ENCODE measurements around the gene CHN1.

CHN1 gene

DNA sequence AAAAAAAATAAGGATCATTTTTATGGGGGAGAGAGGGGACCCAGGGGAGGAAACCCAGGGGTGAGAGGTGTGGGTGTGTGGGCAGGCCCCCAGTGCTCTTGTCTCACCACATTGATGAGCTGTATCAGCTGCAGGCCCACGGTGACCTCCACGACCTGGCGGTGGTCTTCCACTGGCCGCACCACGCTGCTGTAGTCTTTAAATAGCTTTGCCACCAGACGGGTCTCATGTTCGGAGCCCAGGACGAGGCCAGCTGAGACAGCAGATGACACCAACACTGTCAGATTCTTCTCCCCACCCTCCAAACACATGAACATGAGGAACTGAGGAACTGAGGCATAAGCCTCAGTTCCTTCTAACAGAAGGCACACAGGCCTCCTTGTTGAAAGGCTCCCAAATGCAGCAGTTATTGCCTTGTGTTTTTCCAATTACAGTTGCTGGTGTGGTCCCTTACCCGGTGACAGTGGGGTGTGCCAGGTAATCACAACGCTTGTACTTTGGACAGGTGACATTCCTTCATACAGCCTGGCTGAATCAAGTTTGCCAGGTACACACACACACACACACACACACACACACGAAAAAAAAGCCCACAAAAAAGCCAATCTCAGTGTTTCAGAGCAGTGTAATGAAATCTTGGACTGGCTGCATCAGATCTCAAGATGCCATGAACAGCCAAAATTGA, 245.7 kb downstream of the CHN1 start:
- DNase-seq (ENCODE audit: low read depth): no peak
- no peak overlapping the region for H3K4me3 ChIP-seq (ENCODE audit: control insufficient read depth, low read depth, low read length)
- TF ChIP-seq, protein P1, sequence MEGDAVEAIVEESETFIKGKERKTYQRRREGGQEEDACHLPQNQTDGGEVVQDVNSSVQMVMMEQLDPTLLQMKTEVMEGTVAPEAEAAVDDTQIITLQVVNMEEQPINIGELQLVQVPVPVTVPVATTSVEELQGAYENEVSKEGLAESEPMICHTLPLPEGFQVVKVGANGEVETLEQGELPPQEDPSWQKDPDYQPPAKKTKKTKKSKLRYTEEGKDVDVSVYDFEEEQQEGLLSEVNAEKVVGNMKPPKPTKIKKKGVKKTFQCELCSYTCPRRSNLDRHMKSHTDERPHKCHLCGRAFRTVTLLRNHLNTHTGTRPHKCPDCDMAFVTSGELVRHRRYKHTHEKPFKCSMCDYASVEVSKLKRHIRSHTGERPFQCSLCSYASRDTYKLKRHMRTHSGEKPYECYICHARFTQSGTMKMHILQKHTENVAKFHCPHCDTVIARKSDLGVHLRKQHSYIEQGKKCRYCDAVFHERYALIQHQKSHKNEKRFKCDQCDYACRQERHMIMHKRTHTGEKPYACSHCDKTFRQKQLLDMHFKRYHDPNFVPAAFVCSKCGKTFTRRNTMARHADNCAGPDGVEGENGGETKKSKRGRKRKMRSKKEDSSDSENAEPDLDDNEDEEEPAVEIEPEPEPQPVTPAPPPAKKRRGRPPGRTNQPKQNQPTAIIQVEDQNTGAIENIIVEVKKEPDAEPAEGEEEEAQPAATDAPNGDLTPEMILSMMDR (IDR thresholded peaks at IDR 0.05; ENCODE audit: control insufficient read depth, insufficient read depth, low read depth, low read length, missing control alignments): no peak

DNA sequence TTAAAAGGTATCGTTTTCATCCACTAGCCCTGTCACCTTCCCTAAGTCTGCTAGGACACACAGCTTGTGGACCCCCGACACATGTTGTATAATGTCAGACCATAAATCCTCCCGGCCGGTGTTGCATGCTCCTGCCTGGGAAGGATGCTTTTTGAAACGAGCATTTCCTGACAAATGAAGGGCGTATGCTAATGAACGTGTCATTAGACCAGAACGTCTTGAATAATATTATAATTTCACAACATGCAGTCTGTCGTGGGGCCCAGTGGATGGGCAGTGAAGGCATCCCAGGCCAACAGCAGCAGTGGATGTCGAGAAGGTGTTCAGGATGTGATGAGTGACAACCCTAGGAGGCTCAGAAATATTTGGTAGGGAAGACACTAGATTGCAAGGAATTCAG, 248.4 kb downstream of the CHN1 start:
- H3K4me3 ChIP-seq (ENCODE audit: control insufficient read depth, low read depth, low read length): no peak overlapping the region
- DNase-seq (ENCODE audit: low read depth): no peak
- TF ChIP-seq, protein P1 (IDR thresholded peaks at IDR 0.05; ENCODE audit: control insufficient read depth, insufficient read depth, low read depth, low read length, missing control alignments): no peak

DNA sequence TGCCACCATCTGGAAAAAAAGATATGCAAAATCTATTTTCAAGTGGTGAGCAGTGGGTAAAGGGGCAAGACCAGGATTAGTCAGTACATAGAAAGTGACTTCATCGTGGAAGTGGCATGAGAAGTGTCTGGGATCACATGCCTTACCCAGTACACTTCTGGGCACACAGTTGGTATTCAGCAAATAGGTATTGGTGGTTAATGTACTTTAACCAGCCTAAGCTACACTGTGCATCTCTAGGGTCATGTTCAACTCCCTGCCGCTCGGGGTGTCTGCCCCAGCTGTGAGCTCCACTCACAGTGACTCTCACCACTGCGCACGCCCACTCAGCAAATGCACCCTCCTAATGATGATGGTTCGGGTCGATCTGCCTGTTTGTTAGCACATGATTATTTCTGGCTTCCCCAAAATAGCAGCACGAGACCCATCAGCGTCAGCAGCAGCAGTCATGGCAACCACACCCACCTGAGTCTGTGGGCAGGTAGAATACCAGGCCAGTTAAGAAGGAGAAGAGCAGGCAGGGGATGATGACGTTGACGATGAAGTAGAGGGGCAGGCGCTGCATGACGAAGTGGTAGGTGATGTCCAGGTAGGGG, 252.0 kb downstream of the CHN1 start:
- no peak for DNase-seq (ENCODE audit: low read depth)
- H3K4me3 ChIP-seq (ENCODE audit: control insufficient read depth, low read depth, low read length): no peak overlapping the region
- TF ChIP-seq, protein P1 (IDR thresholded peaks at IDR 0.05; ENCODE audit: control insufficient read depth, insufficient read depth, low read depth, low read length, missing control alignments): no peak

DNA sequence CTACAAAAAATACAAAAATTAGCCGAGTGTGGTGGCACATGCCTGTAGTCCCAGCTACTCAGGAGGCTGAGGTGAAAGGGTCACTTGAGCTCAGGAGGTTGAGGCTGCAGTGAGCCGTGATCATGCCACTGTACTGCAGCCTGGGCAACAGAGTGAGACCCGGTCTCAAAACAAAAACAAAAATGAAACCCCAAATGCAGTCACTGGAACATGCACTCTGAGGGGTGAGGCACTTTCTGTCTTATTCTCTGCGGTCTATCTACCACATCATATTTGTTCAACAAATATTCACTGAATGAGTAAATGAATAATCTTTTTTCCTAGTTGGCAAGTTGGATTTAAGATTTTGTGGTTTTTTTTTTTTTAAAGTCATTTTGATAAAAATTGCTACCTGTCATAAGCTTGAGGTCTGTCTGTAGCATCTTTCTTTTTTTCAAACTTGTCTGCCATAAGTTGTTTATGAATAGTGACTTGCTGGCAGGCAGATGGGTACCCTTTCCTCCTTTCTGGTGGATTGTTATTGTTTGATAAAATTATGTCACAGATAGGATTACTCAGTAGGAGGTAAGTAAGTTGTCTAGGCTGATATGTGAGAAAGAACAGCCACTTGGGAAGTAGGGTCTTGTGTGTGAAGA, 252.7 kb downstream of the CHN1 start:
- DNase-seq (ENCODE audit: low read depth): no peak
- TF ChIP-seq, protein P1 (IDR thresholded peaks at IDR 0.05; ENCODE audit: control insufficient read depth, insufficient read depth, low read depth, low read length, missing control alignments): no peak
- H3K4me3 ChIP-seq (ENCODE audit: control insufficient read depth, low read depth, low read length): no peak overlapping the region

DNA sequence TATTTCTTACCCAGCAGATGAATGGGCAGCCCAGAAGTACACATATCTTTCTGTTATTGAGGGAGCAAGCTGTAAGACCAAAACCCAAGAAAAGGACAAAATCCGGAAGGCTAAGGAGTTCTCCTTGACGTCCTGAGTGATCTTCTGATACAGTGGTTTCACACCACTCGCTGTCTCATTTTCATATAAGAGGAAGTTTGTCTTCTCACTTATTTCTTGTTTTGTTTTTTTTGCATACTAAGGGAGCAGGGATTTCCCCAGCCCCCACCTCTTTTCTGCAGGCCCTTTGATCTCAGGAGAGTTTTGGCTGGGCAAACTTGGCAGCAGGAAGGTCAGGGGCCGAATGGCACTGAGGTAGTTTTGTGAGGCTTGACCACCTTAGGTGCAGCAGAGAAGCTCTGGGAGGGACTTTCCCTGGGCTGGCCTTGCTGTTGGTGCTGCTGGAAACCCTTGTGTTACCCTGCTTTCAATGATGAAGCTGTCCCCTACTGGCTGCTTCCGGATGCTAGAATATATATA, 254.2 kb downstream of the CHN1 start:
- no peak for DNase-seq (ENCODE audit: low read depth)
- TF ChIP-seq, protein P1 (IDR thresholded peaks at IDR 0.05; ENCODE audit: control insufficient read depth, insufficient read depth, low read depth, low read length, missing control alignments): no peak
- no peak overlapping the region for H3K4me3 ChIP-seq (ENCODE audit: control insufficient read depth, low read depth, low read length)

DNA sequence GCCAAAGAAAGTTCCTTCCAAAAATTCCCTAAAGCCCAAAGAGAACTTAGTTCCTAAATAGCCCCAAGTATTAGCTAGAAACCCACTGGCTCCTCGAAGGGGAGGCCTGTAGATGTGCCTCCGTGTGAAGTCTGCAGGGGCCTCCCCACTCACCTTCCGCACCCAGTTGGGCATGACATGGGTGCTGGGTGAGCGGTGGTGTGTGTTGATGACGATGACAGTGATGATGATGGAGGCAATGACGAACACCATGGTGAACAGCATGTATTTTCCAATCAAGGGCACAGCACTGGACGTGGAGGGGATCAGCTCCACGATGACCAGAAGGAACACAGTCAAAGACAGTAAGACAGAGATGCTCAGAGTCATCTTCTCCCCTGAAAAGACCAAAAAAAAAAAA, 255.4 kb downstream of the CHN1 start:
- TF ChIP-seq, protein P1 (IDR thresholded peaks at IDR 0.05; ENCODE audit: control insufficient read depth, insufficient read depth, low read depth, low read length, missing control alignments): no peak
- no peak for DNase-seq (ENCODE audit: low read depth)
- H3K4me3 ChIP-seq (ENCODE audit: control insufficient read depth, low read depth, low read length): no peak overlapping the region

Measured in AG09309 (cell line).